Smooth muscle cell (in vitro differentiated cells): ENCODE results near the gene FOXG1. TPM values are rescaled to one million over a fixed set of nuclear protein-coding genes. Genes with fewer than 3 reads are reported as not detected.

ENCODE experiments used
- DNase-seq: peaks from one replicate; lab custom pipeline; 2025; ENCODE audit not compliant: unreplicated experiment; lab: John Stamatoyannopoulos, UW
- H2AFZ ChIP-seq: fragments of 200-600 bp; sonication (generic); 2 replicates; pipeline ENCODE4 v1.6.0; 2016; ENCODE audit warnings: antibody characterized with exemption, low read depth, mild to moderate bottlenecking
- H3F3A ChIP-seq: fragments of 200-600 bp; sonication (generic); 2 replicates; pipeline ENCODE4 v1.6.0; 2017; ENCODE audit warnings: antibody characterized with exemption, low read depth
- H3K27ac ChIP-seq: fragments of 200-600 bp; sonication (generic); 2 replicates; pipeline ENCODE4 v1.5.1; 2016; ENCODE audit warnings: low read depth, mild to moderate bottlenecking
- H3K27me3 ChIP-seq: fragments of 200-600 bp; sonication (generic); 2 replicates; pipeline ENCODE4 v1.6.1; 2016; ENCODE audit warnings: low read depth, mild to moderate bottlenecking
- H3K36me3 ChIP-seq: fragments of 200-600 bp; sonication (generic); 2 replicates; pipeline ENCODE4 v1.5.1; 2016; ENCODE audit warnings: low read depth
- H3K4me1 ChIP-seq: fragments of 200-600 bp; sonication (generic); 2 replicates; pipeline ENCODE4 v1.5.1; 2016; ENCODE audit warnings: low read depth
- H3K4me2 ChIP-seq: fragments of 200-600 bp; sonication (generic); 2 replicates; pipeline ENCODE4 v1.6.0; 2016; ENCODE audit warnings: mild to moderate bottlenecking
- H3K4me3 ChIP-seq: fragments of 200-600 bp; sonication (generic); 2 replicates; pipeline ENCODE4 v1.5.1; 2016; ENCODE audit warnings: mild to moderate bottlenecking
- H3K79me2 ChIP-seq: fragments of 200-600 bp; sonication (generic); 2 replicates; pipeline ENCODE4 v1.6.0; 2016; ENCODE audit warnings: low read depth, mild to moderate bottlenecking
- H3K9ac ChIP-seq: fragments of 200-600 bp; sonication (generic); 2 replicates; pipeline ENCODE4 v1.6.0; 2016; ENCODE audit warnings: low read depth
- H3K9me3 ChIP-seq: fragments of 200-600 bp; sonication (generic); replicated peaks from 2 replicates; pipeline ENCODE4 v1.5.1; 2016; ENCODE audit warnings: low read depth
- H4K20me1 ChIP-seq: fragments of 200-600 bp; sonication (generic); 2 replicates; pipeline ENCODE4 v1.6.0; 2016; ENCODE audit warnings: low read depth
- WGBS: methylation state at CpG from one replicate; pipeline ENCODE4 v1.1.7; 2016; ENCODE audit warnings: low lambda C conversion rate; 5-methylcytosine and 5-hydroxymethylcytosine counted together
- polyA plus RNA-seq: library from polyadenylated mRNA; unstranded; fragments of >200 nt; fragmentation: Nextera tagmentation; extraction: Ambion mirVana; gene quantifications from 2 replicates; pipeline ENCODE4 v1.2.1, GENCODE V29; 2016
- total RNA-seq: library from RNA; depleted of rRNA; stranded (reverse); fragments of >200 nt; gene quantifications from 2 replicates; pipeline ENCODE4 v1.2.3, GENCODE V29; 2014
- TF ChIP-seq, protein P1 (sequence below): fragments of 200-600 bp; sonication (generic); IDR thresholded peaks from 2 replicates; pipeline ENCODE4 v1.5.1; 2017; ENCODE audit warnings: borderline replicate concordance, mild to moderate bottlenecking, antibody characterized with exemption; ENCODE audit not compliant: insufficient read depth, poor library complexity, severe bottlenecking

The FOXG1 gene
- total and polyA plus RNA-seq, 2 experiments from 2014 or later = not detected

DNA sequence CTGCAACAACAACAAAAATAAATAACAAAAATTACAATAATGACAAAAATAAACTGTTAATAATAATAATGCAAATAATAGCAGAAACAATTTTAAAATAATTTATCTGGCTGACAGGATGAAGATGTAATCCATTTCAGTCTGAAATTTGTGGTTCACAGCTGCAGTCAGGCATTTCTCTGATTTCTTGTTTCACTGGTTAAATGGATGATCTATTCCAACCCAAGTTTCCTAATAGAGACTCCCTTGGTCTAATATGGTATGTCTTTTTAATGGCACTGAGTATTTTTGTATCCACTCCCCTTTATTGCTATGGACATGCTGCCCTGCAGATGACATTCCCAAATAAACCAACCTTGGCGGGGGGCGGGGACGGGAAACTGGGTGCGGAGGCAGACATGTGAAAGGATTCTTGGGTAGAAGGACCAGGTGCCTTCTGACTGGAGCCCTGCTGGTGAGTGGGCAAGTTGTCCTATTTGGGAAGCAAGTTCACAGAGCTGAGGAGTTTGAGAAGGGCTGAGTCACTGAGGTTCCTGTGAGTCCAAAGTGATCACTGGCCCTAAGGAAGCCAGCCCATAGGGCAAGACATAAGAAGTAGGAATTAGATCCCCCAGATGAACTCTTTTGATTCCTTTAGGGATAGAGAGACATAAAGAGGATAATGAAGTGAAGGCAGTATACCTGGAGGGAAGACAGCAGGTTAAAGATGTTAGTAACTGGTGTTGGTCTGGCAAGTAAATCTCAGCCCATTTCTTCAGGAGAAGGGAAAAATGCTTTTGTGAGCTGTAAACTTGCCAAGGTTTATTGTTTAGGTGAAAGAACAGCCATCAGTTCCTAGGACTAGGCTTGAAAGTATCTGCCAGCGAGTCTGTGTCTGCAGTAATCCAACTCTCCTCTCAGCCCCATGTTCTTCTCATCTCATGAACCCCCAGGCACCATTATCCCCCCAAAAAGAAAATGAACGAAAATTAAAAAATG, 14.5 kb downstream of the FOXG1 start:
- Histone ChIP-seq H3K4me2 (no peak overlapping the region), H3K4me3 (no peak overlapping the region), H3K9ac (no peak overlapping the region), H3F3A (no peaks in the 10 kb centered on the region), H3K36me3 (no peaks in the 10 kb centered on the region), H4K20me1 (no peaks in the 10 kb centered on the region), H3K4me1 (peaks cover 8% of the 10 kb centered on the region), H3K27me3 (peaks cover 100% of the 10 kb centered on the region), H3K27ac (no peak overlapping the region), H3K79me2 (no peaks in the 10 kb centered on the region), H2AFZ (no peak overlapping the region), H3K9me3 (no peaks in the 10 kb centered on the region)
- TF ChIP-seq, protein P1, sequence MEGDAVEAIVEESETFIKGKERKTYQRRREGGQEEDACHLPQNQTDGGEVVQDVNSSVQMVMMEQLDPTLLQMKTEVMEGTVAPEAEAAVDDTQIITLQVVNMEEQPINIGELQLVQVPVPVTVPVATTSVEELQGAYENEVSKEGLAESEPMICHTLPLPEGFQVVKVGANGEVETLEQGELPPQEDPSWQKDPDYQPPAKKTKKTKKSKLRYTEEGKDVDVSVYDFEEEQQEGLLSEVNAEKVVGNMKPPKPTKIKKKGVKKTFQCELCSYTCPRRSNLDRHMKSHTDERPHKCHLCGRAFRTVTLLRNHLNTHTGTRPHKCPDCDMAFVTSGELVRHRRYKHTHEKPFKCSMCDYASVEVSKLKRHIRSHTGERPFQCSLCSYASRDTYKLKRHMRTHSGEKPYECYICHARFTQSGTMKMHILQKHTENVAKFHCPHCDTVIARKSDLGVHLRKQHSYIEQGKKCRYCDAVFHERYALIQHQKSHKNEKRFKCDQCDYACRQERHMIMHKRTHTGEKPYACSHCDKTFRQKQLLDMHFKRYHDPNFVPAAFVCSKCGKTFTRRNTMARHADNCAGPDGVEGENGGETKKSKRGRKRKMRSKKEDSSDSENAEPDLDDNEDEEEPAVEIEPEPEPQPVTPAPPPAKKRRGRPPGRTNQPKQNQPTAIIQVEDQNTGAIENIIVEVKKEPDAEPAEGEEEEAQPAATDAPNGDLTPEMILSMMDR = no peak
- DNase-seq = no peak
- WGBS = 29% methylated on average over 6 of the region's 6 CpGs

- no peak for DNase-seq
- H3K9me3 ChIP-seq = no peaks in the 10 kb centered on the region
- WGBS = 57% methylated on average over 2 of the region's 2 CpGs
Measured at GRCh38 chr14:28782301-28782700, 15.7 kb downstream of the FOXG1 start.

GRCh38 chr14:28783664-28784063, 17.1 kb downstream of the FOXG1 start:
- Histone ChIP-seq H3K9ac (no peak overlapping the region), H3K9me3 (no peaks in the 10 kb centered on the region), H3K27me3 (peaks cover 99% of the 10 kb centered on the region), H3F3A (no peaks in the 10 kb centered on the region), H3K79me2 (no peaks in the 10 kb centered on the region), H3K4me3 (no peak overlapping the region), H3K4me1 (peaks cover 8% of the 10 kb centered on the region), H3K27ac (no peak overlapping the region), H3K36me3 (no peaks in the 10 kb centered on the region), H4K20me1 (no peaks in the 10 kb centered on the region), H2AFZ (no peak overlapping the region), H3K4me2 (no peak overlapping the region)
- no peak for DNase-seq
- TF ChIP-seq, protein P1 = no peak
- WGBS = 44% methylated on average over 4 of the region's 4 CpGs

More at GRCh38 chr14:28782301-28782700, 15.7 kb downstream of the FOXG1 start:
- peaks cover 8% of the 10 kb centered on the region for H3K4me1 ChIP-seq
- H4K20me1 ChIP-seq = no peaks in the 10 kb centered on the region
- no peak overlapping the region for H2AFZ ChIP-seq
- no peaks in the 10 kb centered on the region for H3K36me3 ChIP-seq
- H3K4me3 ChIP-seq = no peak overlapping the region
- H3K4me2 ChIP-seq = no peak overlapping the region
- H3K79me2 ChIP-seq = no peaks in the 10 kb centered on the region
- no peak overlapping the region for H3K27ac ChIP-seq
- H3F3A ChIP-seq = no peaks in the 10 kb centered on the region
- H3K9ac ChIP-seq = no peak overlapping the region
- TF ChIP-seq, protein P1 = no peak
- peaks cover 100% of the 10 kb centered on the region for H3K27me3 ChIP-seq
